Smooth muscle cell (in vitro differentiated cells): Measurements from ENCODE around the gene AMY2B. TPM values are rescaled to one million over a fixed set of nuclear protein-coding genes. Genes with fewer than 3 reads are reported as not detected.
"Not testable (repeated sequence)": the region's sequence is repeated elsewhere in the genome, so short reads cannot be mapped to it uniquely, and the experiment has no call there.

ENCODE experiments used
- DNase-seq: peaks from one replicate; lab custom pipeline; 2025; ENCODE audit not compliant: unreplicated experiment; lab: John Stamatoyannopoulos, UW
- H2AFZ ChIP-seq: fragments of 200-600 bp; sonication (generic); 2 replicates; pipeline ENCODE4 v1.6.0; 2016; ENCODE audit warnings: antibody characterized with exemption, low read depth, mild to moderate bottlenecking
- H3F3A ChIP-seq: fragments of 200-600 bp; sonication (generic); 2 replicates; pipeline ENCODE4 v1.6.0; 2017; ENCODE audit warnings: antibody characterized with exemption, low read depth
- H3K27ac ChIP-seq: fragments of 200-600 bp; sonication (generic); 2 replicates; pipeline ENCODE4 v1.5.1; 2016; ENCODE audit warnings: low read depth, mild to moderate bottlenecking
- H3K27me3 ChIP-seq: fragments of 200-600 bp; sonication (generic); 2 replicates; pipeline ENCODE4 v1.6.1; 2016; ENCODE audit warnings: low read depth, mild to moderate bottlenecking
- H3K36me3 ChIP-seq: fragments of 200-600 bp; sonication (generic); 2 replicates; pipeline ENCODE4 v1.5.1; 2016; ENCODE audit warnings: low read depth
- H3K4me1 ChIP-seq: fragments of 200-600 bp; sonication (generic); 2 replicates; pipeline ENCODE4 v1.5.1; 2016; ENCODE audit warnings: low read depth
- H3K4me2 ChIP-seq: fragments of 200-600 bp; sonication (generic); 2 replicates; pipeline ENCODE4 v1.6.0; 2016; ENCODE audit warnings: mild to moderate bottlenecking
- H3K4me3 ChIP-seq: fragments of 200-600 bp; sonication (generic); 2 replicates; pipeline ENCODE4 v1.5.1; 2016; ENCODE audit warnings: mild to moderate bottlenecking
- H3K79me2 ChIP-seq: fragments of 200-600 bp; sonication (generic); 2 replicates; pipeline ENCODE4 v1.6.0; 2016; ENCODE audit warnings: low read depth, mild to moderate bottlenecking
- H3K9ac ChIP-seq: fragments of 200-600 bp; sonication (generic); 2 replicates; pipeline ENCODE4 v1.6.0; 2016; ENCODE audit warnings: low read depth
- H3K9me3 ChIP-seq: fragments of 200-600 bp; sonication (generic); replicated peaks from 2 replicates; pipeline ENCODE4 v1.5.1; 2016; ENCODE audit warnings: low read depth
- H4K20me1 ChIP-seq: fragments of 200-600 bp; sonication (generic); 2 replicates; pipeline ENCODE4 v1.6.0; 2016; ENCODE audit warnings: low read depth
- CTCF ChIP-seq: fragments of 200-600 bp; sonication (generic); IDR thresholded peaks from 2 replicates; pipeline ENCODE4 v1.5.1; 2017; ENCODE audit warnings: borderline replicate concordance, mild to moderate bottlenecking, antibody characterized with exemption; ENCODE audit not compliant: insufficient read depth, poor library complexity, severe bottlenecking
- WGBS: methylation state at CpG from one replicate; pipeline ENCODE4 v1.1.7; 2016; ENCODE audit warnings: low lambda C conversion rate; 5-methylcytosine and 5-hydroxymethylcytosine counted together
- polyA plus RNA-seq: library from polyadenylated mRNA; unstranded; fragments of >200 nt; fragmentation: Nextera tagmentation; extraction: Ambion mirVana; gene quantifications from 2 replicates; pipeline ENCODE4 v1.2.1, GENCODE V29; 2016
- total RNA-seq: library from RNA; depleted of rRNA; stranded (reverse); fragments of >200 nt; gene quantifications from 2 replicates; pipeline ENCODE4 v1.2.3, GENCODE V29; 2014

AMY2B gene
- total and polyA plus RNA-seq, 2 experiments from 2014 or later: 0.71 to 3.3 TPM

GRCh38 chr1:103616362-103616761 lies 45.0 kb downstream of the AMY2B start:
- H3K9ac ChIP-seq: no peak overlapping the region
- H3K4me3 ChIP-seq: no peak overlapping the region
- H3K27ac ChIP-seq: no peak overlapping the region
- no peak for DNase-seq
- H3K36me3 ChIP-seq: no peaks in the 10 kb centered on the region
- H3K9me3 ChIP-seq: no peaks in the 10 kb centered on the region
- H3K27me3 ChIP-seq: no peaks in the 10 kb centered on the region
- no peak overlapping the region for H3K4me2 ChIP-seq
- no peaks in the 10 kb centered on the region for H4K20me1 ChIP-seq
- no peak for TF ChIP-seq CTCF
- no peaks in the 10 kb centered on the region for H3K79me2 ChIP-seq
- H3F3A ChIP-seq: no peaks in the 10 kb centered on the region
- H2AFZ ChIP-seq: no peak overlapping the region
- 89% methylated on average over 2 of the region's 2 CpGs for WGBS
- no peaks in the 10 kb centered on the region for H3K4me1 ChIP-seq

GRCh38 chr1:103616994-103617477 lies 45.6 kb downstream of the AMY2B start, which contains the start of gene AMY2A:
AMY2A (plus strand) TSS chr1:103617427; CDS start chr1:103617441, 14 bp downstream.
- H3K27me3 ChIP-seq, DNase-seq, H3K4me3 ChIP-seq: not testable (repeated sequence)

GRCh38 chr1:103627436-103627835 lies 56.0 kb downstream of the AMY2B start:
- 77% methylated on average over 4 of the region's 4 CpGs for WGBS
- not testable (repeated sequence) for H3K36me3 ChIP-seq, H2AFZ ChIP-seq, H3K79me2 ChIP-seq, DNase-seq, H4K20me1 ChIP-seq, H3K4me1 ChIP-seq, H3K9me3 ChIP-seq, H3K4me3 ChIP-seq, H3K4me2 ChIP-seq, H3K9ac ChIP-seq, H3K27me3 ChIP-seq, H3K27ac ChIP-seq, H3F3A ChIP-seq

More at GRCh38 chr1:103616994-103617477, 45.6 kb downstream of the AMY2B start, which contains the start of gene AMY2A:
- not testable (repeated sequence) for H3K4me1 ChIP-seq, H2AFZ ChIP-seq, H3K27ac ChIP-seq, H3K9me3 ChIP-seq, H3K4me2 ChIP-seq, H3K9ac ChIP-seq, H3K79me2 ChIP-seq, H3F3A ChIP-seq, H4K20me1 ChIP-seq, H3K36me3 ChIP-seq
- 77% methylated on average over 3 of the region's 3 CpGs for WGBS

Other genes starting within 250 kb of the AMY2B start
- gene RNPC3, start 45.9 kb upstream of the AMY2B start, total RNA-seq: 7.0 and 14.8 TPM in 2 replicates
- 2.6 and 5.1 TPM in 2 replicates for gene RNPC3, start 45.9 kb upstream of the AMY2B start, polyA plus RNA-seq
- gene AMY2A, start 45.8 kb downstream of the AMY2B start, total RNA-seq: not detected in 2 replicates
- not detected in 2 replicates for gene AMY2A, start 45.8 kb downstream of the AMY2B start, polyA plus RNA-seq
- not detected in 2 replicates for gene AMY1A, start 84.2 kb downstream of the AMY2B start, total RNA-seq
- gene AMY1A, start 84.2 kb downstream of the AMY2B start, polyA plus RNA-seq: not detected in 2 replicates
- gene AMY1B, start 124.6 kb downstream of the AMY2B start, total RNA-seq: not detected in 2 replicates
- not detected in 2 replicates for gene AMY1B, start 124.6 kb downstream of the AMY2B start, polyA plus RNA-seq
- not detected in 2 replicates for gene AMY1C, start 178.3 kb downstream of the AMY2B start, total RNA-seq
- not detected in 2 replicates for gene AMY1C, start 178.3 kb downstream of the AMY2B start, polyA plus RNA-seq